ENCODE results near the gene ORAI2.
"Not testable (repeated sequence)": the region's sequence is repeated elsewhere in the genome, so short reads cannot be mapped to it uniquely, and the experiment has no call there.

Gene ORAI2

GRCh38 chr7:102505298-102506185 is 72.2 kb downstream of the ORAI2 start:
- not testable (repeated sequence) for DNase-seq

Measured in activated effector memory CD4-positive, alpha-beta T cell treated with Interleukin-2 at 50 U/mL for 16 hours (primary cell).